Karpas-422 (cell line): ENCODE data around the gene HPSE. TPM values are rescaled to one million over a fixed set of nuclear protein-coding genes. Genes with fewer than 3 reads are reported as not detected.

ENCODE experiments used
- DNase-seq: peaks from one replicate; pipeline ENCODE4 v3.0.0-alpha.2; 2015
- H2AFZ ChIP-seq: fragments of 200-600 bp; sonication (generic); 2 replicates; pipeline ENCODE4 v1.6.1; 2014; ENCODE audit warnings: antibody characterized with exemption, low read length, mixed read lengths
- H3K27ac ChIP-seq: fragments of 200-600 bp; sonication (generic); 2 replicates; pipeline ENCODE4 v1.5.1; 2014; ENCODE audit warnings: mild to moderate bottlenecking, low read length, moderate library complexity
- H3K27me3 ChIP-seq: fragments of 200-600 bp; sonication (generic); 2 replicates; pipeline ENCODE4 v1.6.1; 2014; ENCODE audit warnings: low read length, mixed read lengths
- H3K36me3 ChIP-seq: fragments of 200-600 bp; sonication (generic); 2 replicates; pipeline ENCODE4 v1.6.1; 2014; ENCODE audit warnings: low read length, mixed read lengths; ENCODE audit not compliant: insufficient read depth
- H3K4me1 ChIP-seq: fragments of 200-600 bp; sonication (generic); 2 replicates; pipeline ENCODE4 v1.6.1; 2014; ENCODE audit warnings: mild to moderate bottlenecking, low read length, mixed read lengths
- H3K4me2 ChIP-seq: fragments of 200-600 bp; sonication (generic); 2 replicates; pipeline ENCODE4 v1.6.1; 2014; ENCODE audit warnings: low read length, low read depth, mild to moderate bottlenecking; ENCODE audit not compliant: poor library complexity, severe bottlenecking
- H3K4me3 ChIP-seq: fragments of 200-600 bp; sonication (generic); 2 replicates; pipeline ENCODE4 v1.5.1; 2014; ENCODE audit warnings: mild to moderate bottlenecking, antibody characterized with exemption, low read length, mixed read lengths
- H3K79me2 ChIP-seq: fragments of 200-600 bp; sonication (generic); 2 replicates; pipeline ENCODE4 v1.6.1; 2014; ENCODE audit warnings: mild to moderate bottlenecking, low read length, mixed read lengths
- H3K9ac ChIP-seq: fragments of 200-600 bp; sonication (generic); 2 replicates; pipeline ENCODE4 v1.6.0; 2014; ENCODE audit warnings: low read length
- H3K9me2 ChIP-seq: fragments of 200-600 bp; sonication (generic), shearing (Covaris generic); replicated peaks from 2 replicates; pipeline ENCODE4 v1.6.0; 2014; ENCODE audit warnings: mild to moderate bottlenecking, low read length, moderate library complexity; ENCODE audit not compliant: insufficient read depth
- H3K9me3 ChIP-seq: fragments of 300-700, 200-600 bp; sonication (generic); 2 replicates; pipeline ENCODE4 v1.6.1; 2014; ENCODE audit warnings: low read length, mixed read lengths
- H4K20me1 ChIP-seq: fragments of 200-600 bp; sonication (generic); 2 replicates; pipeline ENCODE4 v1.6.1; 2014; ENCODE audit warnings: mild to moderate bottlenecking, antibody characterized with exemption, low read length, low read depth; ENCODE audit not compliant: insufficient read depth
- total RNA-seq: library from RNA; depleted of rRNA; stranded (reverse); fragments of >200 nt; shearing (Covaris generic); gene quantifications from 2 replicates; pipeline ENCODE4 v1.2.3, GENCODE V29; 2014; ENCODE audit warnings: low replicate concordance

Gene HPSE
- total RNA-seq, 1 experiment from 2014 or later, result 0.15 TPM

- no peaks in the 10 kb centered on the region for H3K79me2 ChIP-seq
- no peak for DNase-seq
- H3K27me3 ChIP-seq, result no peaks in the 10 kb centered on the region
- H3K9me3 ChIP-seq, result no peaks in the 10 kb centered on the region
- no peak overlapping the region for H3K9ac ChIP-seq
- H3K4me3 ChIP-seq, result no peak overlapping the region
- H3K36me3 ChIP-seq, result no peaks in the 10 kb centered on the region
- H3K4me2 ChIP-seq, result no peak overlapping the region
- no peak overlapping the region for H3K27ac ChIP-seq
- no peaks in the 10 kb centered on the region for H3K4me1 ChIP-seq
- no peaks in the 10 kb centered on the region for H4K20me1 ChIP-seq
- H3K9me2 ChIP-seq, result no peaks in the 10 kb centered on the region
- no peak overlapping the region for H2AFZ ChIP-seq
Measured at GRCh38 chr4:83353516-83353915, 18.9 kb upstream of the HPSE start.

GRCh38 chr4:83348074-83348473 lies 13.4 kb upstream of the HPSE start:
- Histone ChIP-seq H3K4me2 (no peak overlapping the region), H3K27me3 (no peaks in the 10 kb centered on the region), H3K79me2 (no peaks in the 10 kb centered on the region), H3K9me3 (no peaks in the 10 kb centered on the region), H3K27ac (no peak overlapping the region), H3K36me3 (no peaks in the 10 kb centered on the region), H4K20me1 (no peaks in the 10 kb centered on the region), H3K4me1 (no peaks in the 10 kb centered on the region), H3K9ac (no peak overlapping the region), H3K4me3 (no peak overlapping the region), H3K9me2 (no peaks in the 10 kb centered on the region), H2AFZ (no peak overlapping the region)
- no peak for DNase-seq

GRCh38 chr4:83342476-83342875 lies 7.8 kb upstream of the HPSE start:
- Histone ChIP-seq H4K20me1 (no peaks in the 10 kb centered on the region), H3K4me1 (no peaks in the 10 kb centered on the region), H3K9ac (no peak overlapping the region), H2AFZ (no peak overlapping the region), H3K9me2 (no peaks in the 10 kb centered on the region), H3K4me2 (no peak overlapping the region), H3K79me2 (no peaks in the 10 kb centered on the region), H3K36me3 (no peaks in the 10 kb centered on the region), H3K9me3 (no peaks in the 10 kb centered on the region), H3K27ac (no peak overlapping the region), H3K27me3 (no peaks in the 10 kb centered on the region), H3K4me3 (no peak overlapping the region)
- no peak for DNase-seq

- Histone ChIP-seq H4K20me1 (no peaks in the 10 kb centered on the region), H3K4me1 (no peaks in the 10 kb centered on the region), H3K36me3 (no peaks in the 10 kb centered on the region), H3K79me2 (no peaks in the 10 kb centered on the region), H3K27me3 (no peaks in the 10 kb centered on the region), H3K4me2 (no peak overlapping the region), H3K9me2 (no peaks in the 10 kb centered on the region), H3K27ac (no peak overlapping the region), H3K9me3 (no peaks in the 10 kb centered on the region), H3K9ac (no peak overlapping the region), H2AFZ (no peak overlapping the region), H3K4me3 (no peak overlapping the region)
- DNase-seq, result no peak
Measured at GRCh38 chr4:83340692-83341343, 6.2 kb upstream of the HPSE start.

- H3K27me3 ChIP-seq, result no peaks in the 10 kb centered on the region
- no peaks in the 10 kb centered on the region for H4K20me1 ChIP-seq
- no peaks in the 10 kb centered on the region for H3K79me2 ChIP-seq
- no peak overlapping the region for H3K4me3 ChIP-seq
- no peaks in the 10 kb centered on the region for H3K36me3 ChIP-seq
- no peak overlapping the region for H3K9ac ChIP-seq
- no peak overlapping the region for H2AFZ ChIP-seq
- no peaks in the 10 kb centered on the region for H3K9me2 ChIP-seq
- no peak overlapping the region for H3K27ac ChIP-seq
- DNase-seq, result no peak
- no peak overlapping the region for H3K4me2 ChIP-seq
- H3K9me3 ChIP-seq, result no peaks in the 10 kb centered on the region
- peaks cover 3% of the 10 kb centered on the region for H3K4me1 ChIP-seq
Measured at GRCh38 chr4:83339573-83339972, 4.9 kb upstream of the HPSE start.

GRCh38 chr4:83335701-83336100 lies 1.1 kb upstream of the HPSE start:
- Histone ChIP-seq H3K4me1 (peaks cover 7% of the 10 kb centered on the region), H3K27ac (no peak overlapping the region), H3K27me3 (no peaks in the 10 kb centered on the region), H4K20me1 (no peaks in the 10 kb centered on the region), H3K9ac (no peak overlapping the region), H3K4me3 (no peak overlapping the region), H2AFZ (no peak overlapping the region), H3K36me3 (no peaks in the 10 kb centered on the region), H3K9me3 (no peaks in the 10 kb centered on the region), H3K9me2 (no peaks in the 10 kb centered on the region), H3K79me2 (no peaks in the 10 kb centered on the region), H3K4me2 (no peak overlapping the region)
- DNase-seq, result no peak

- no peak for DNase-seq
- H3K27ac ChIP-seq, result no peak overlapping the region
- no peak overlapping the region for H3K9ac ChIP-seq
- H3K4me1 ChIP-seq, result peaks cover 7% of the 10 kb centered on the region
- no peaks in the 10 kb centered on the region for H3K9me2 ChIP-seq
- H3K9me3 ChIP-seq, result no peaks in the 10 kb centered on the region
- no peaks in the 10 kb centered on the region for H4K20me1 ChIP-seq
- H2AFZ ChIP-seq, result no peak overlapping the region
- no peak overlapping the region for H3K4me2 ChIP-seq
- H3K4me3 ChIP-seq, result no peak overlapping the region
- H3K79me2 ChIP-seq, result no peaks in the 10 kb centered on the region
- no peaks in the 10 kb centered on the region for H3K27me3 ChIP-seq
- no peaks in the 10 kb centered on the region for H3K36me3 ChIP-seq
Measured at GRCh38 chr4:83331956-83332355, 2.7 kb downstream of the HPSE start.

- no peak overlapping the region for H3K4me2 ChIP-seq
- no peaks in the 10 kb centered on the region for H3K9me2 ChIP-seq
- peaks cover 5% of the 10 kb centered on the region for H3K4me1 ChIP-seq
- no peak overlapping the region for H2AFZ ChIP-seq
- H3K4me3 ChIP-seq, result no peak overlapping the region
- no peaks in the 10 kb centered on the region for H3K36me3 ChIP-seq
- no peaks in the 10 kb centered on the region for H3K27me3 ChIP-seq
- no peaks in the 10 kb centered on the region for H3K79me2 ChIP-seq
- H4K20me1 ChIP-seq, result no peaks in the 10 kb centered on the region
- no peak overlapping the region for H3K27ac ChIP-seq
- DNase-seq, result no peak
- H3K9ac ChIP-seq, result no peak overlapping the region
- H3K9me3 ChIP-seq, result no peaks in the 10 kb centered on the region
Measured at GRCh38 chr4:83329521-83330110, 5.0 kb downstream of the HPSE start.
